Measurements from ENCODE around the gene RNF123.

GRCh38 chr3:49717211-49717958 lies 28.0 kb downstream of the RNF123 start:
- no peak for TF ChIP-seq CTCF (conservative IDR thresholded peaks at IDR 0.05)
- TF ChIP-seq EZH2 (IDR thresholded peaks at IDR 0.05; ENCODE audit: low read depth) = no peak
